Inferior parietal cortex (tissue), 1 donor: Measurements from ENCODE around the gene APOL6.

Source experiments
- DNase-seq: peaks from one replicate; pipeline ENCODE4 v3.0.0-alpha.2; 2016; ENCODE audit errors: extremely low spot score

The APOL6 gene, protein sequence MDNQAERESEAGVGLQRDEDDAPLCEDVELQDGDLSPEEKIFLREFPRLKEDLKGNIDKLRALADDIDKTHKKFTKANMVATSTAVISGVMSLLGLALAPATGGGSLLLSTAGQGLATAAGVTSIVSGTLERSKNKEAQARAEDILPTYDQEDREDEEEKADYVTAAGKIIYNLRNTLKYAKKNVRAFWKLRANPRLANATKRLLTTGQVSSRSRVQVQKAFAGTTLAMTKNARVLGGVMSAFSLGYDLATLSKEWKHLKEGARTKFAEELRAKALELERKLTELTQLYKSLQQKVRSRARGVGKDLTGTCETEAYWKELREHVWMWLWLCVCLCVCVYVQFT

GRCh38 chr22:35648066-35649025, at the start of gene APOL6:
Gene APOL6 (plus strand): TSS chr22:35648446. CDS start chr22:35656426, 7,980 bp downstream.
- peak; percentile 63 for DNase-seq

DNA sequence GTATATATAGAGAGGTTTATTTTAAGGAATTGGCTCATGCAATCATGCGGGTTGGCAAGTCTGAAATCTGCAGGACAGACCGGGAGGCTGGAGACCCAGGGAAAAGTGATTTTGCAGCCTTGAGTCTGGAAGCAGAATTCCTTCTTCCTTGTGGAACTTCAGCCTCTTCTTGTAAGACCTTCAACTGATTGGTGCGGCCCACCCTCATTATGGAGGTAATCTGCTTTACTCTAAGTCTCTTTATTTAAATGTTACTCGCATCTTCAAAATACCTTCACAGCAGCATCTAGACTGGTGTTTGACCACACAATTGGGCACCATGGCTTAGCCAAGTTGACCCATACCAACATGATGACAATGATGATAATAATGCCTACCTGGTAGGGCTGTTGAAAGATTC, 48.9 kb upstream of the APOL6 start:
- DNase-seq = no peak

DNA sequence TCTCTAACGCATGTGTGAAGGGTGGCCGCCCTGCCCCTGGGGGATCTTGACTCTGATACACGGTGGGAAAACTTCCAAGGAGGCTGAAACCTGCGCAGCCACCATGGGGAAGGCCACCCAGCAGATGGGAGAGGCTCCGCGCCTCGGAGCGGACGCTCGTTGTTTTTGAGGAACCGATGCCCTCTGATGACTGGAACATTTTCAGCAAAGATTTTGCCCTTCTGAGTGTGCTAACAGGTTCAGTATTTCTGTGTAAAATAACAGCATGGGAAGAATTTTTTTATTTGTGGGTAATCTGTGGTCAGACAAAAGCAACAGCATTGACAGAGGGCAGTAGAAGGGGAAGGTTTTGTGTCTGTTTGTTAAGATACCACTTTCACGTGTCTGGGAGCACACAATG, 47.8 kb upstream of the APOL6 start:
- no peak for DNase-seq

DNA sequence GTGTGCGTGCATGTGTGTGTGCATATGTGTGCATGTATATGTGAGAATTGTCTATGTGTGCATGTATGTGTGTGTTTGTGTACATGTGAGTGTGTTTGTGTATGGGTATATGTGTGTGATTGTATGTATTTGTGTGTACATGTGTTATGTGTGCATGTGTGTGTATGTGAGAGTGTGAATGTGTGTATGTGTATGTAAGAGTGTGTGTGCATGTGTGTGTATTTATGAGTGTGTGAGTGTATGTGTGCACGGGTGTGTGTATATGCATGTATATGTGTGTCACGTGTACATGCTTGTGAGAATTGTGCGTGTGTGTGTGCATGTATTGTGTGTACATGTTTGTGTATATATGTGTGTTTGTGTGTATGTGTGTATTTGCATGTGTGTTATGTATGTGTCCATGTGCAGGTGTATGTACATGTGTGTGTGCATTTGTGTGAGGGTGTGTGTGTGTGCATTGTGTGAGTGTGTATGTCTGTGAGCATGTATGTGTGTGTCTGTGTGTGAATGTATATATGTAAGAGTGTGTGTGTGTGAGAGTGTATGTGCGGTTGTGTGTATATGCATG, 47.1 kb upstream of the APOL6 start:
- no peak for DNase-seq

DNA sequence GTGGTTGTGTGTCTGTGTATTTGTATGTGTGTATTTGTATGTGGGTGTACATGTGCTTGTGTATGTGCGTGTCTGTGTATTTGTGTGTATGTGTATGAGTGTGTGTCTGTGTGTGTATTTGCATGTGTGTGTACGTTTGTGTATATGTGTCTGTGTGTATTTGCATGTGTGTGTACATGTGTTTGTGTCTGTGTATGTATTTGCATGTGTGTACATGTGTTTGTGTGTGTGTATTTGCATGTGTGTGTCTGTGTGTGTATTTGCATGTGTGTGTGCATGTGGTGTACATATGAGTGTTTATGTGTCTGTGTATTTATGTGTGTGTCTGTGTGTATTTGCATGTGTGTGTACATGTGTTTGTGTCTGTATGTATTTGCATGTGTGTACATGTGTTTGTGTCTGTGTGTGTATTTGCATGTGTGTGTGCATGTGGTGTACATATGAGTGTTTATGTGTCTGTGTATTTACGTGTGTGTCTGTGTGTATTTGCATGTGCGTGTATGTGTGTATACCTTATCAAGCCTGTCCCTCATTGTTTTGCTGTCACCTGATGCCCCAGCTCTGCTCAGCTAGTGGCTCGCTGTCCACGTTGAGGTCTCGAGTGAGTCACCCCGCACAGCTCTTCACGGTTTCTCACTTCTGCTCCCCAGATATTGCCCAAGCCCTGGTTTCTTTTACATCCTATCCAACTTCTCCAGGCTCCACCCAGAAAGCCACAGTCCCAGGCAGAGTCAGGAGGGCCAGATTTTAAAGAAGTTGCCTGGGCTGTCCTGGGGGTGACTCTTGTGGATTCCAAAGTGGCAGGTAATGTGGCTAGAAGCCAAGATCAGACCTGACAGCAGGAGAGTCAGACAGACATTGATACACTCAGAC, 46.3 kb upstream of the APOL6 start:
- no peak for DNase-seq

DNA sequence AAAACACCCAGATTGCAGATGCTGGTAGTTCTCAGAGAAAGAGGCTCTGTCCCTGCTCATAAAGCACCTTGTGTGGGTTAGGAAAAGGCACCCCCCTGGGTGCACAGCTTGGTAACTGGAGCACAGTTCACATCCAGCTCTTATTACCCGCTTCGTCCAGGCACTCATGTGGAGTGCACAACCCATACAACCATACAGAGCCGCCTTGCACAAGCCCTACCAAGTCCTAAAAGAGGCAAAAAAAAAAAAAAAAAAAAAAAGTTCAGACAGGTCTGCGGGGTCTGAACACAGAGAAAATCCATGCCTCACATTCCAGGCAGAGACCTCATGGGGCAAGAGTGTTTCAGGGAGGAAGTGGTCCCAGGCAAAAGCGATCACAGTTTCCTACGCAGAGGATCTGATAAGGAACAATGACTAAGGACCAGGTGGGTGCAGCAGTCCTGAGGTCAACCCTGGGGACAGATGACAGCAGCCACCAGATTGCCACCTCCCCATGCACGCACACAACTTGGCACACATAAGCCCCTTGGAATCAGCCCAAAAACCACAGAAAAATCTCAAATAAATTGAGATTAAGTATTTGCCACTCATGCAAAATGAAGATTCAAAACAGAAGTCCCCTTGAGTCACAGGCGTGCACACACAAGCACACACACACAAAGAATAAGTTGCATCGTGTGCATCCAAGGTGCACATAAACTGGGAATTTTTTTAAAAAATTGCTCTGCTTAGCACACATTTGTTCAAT, 43.5 kb upstream of the APOL6 start:
- DNase-seq = no peak

DNA sequence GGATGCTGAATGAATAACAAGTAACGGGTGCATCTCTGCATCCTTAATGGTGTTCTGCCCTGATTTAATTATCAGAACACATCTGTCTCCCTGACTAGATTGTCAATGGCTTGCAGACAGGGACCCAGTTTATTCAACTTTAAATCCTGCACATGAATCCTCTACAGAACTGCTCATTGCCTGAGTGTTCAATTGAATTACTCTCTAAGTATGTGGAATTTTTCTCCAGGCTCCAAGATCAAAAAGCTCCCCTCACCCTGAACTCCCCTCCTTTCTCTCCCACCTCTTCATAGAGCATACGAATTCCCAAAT, 42.9 kb upstream of the APOL6 start:
- DNase-seq = no peak

DNA sequence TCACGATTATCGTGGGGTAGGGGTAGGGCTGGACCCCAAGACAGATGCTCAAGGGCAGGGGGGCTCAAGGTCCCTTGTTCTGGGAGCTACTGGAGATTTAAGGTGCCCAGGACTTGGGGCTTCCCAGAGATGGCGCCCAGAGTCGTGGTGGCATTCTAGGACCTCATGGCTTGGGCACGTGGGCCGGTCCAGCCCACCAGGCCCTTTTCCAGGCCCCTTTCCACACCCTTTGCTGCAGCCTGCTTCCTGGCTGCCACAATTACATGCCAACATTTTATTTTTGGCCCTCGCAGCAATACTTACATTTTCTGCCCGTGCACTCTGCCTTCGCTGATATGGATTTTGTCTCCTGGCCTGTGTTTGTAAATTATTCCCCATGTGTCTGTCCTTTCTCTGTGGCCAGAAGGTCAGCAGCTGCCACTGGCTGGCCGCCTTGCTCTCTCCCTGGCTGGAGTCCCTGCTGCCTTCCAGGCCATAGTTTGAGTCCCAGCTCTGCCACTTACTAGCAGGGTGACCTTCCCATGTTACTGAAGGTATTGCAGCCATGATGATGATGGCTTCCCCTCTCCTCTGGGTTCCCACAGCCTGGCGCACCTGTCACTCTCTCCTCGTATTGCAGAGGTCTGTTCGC, 42.3 kb upstream of the APOL6 start:
- DNase-seq = no peak

- no peak for DNase-seq
These were observed 41.3 kb upstream of the APOL6 start for GRCh38 chr22:35606916-35607315.

DNA sequence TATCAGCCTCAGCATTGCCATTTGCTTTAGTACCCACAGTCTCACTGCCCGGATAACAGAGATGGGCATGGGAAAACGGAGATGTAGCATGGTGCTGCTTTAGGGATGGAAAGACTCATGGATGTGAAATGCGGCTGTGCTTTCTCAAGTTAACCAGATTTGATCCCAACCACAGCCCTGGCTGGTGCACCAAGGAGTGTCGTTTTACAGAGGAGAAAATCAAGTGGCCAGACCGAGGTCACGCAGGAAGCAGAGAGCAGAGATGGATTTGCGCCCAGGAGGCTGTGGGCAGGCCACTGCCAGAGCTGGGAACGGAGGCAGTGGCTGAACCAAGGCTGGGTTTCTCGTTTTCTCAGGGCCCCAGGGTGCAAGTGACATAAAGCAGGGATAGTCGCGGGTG, 40.2 kb upstream of the APOL6 start:
- DNase-seq = no peak

DNA sequence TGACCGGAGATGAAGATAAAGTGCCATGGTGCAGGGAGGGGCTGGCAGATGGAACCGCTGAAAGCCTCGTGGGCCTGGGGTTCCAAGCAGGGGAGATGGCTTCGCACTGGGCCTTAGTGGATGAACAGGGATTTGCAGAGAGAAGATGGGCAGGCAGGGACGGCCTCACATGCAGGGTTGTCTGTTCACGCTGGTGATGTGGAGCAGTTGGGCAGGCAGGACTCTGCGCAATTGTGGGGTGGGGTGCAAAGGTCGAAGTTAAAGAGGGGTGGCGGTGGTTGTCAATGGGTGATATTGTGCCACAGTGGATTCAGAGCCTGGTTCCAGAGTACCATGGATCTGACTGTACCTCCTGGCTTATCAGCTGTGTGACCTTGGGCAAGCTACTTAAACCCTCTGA, 39.0 kb upstream of the APOL6 start:
- DNase-seq = no peak

GRCh38 chr22:35609761-35610160, 38.5 kb upstream of the APOL6 start:
- no peak for DNase-seq

GRCh38 chr22:35610741-35611140, 37.5 kb upstream of the APOL6 start:
- no peak for DNase-seq

GRCh38 chr22:35611200-35611890, 36.9 kb upstream of the APOL6 start:
- DNase-seq = no peak

- no peak for DNase-seq
These were observed 36.2 kb upstream of the APOL6 start for GRCh38 chr22:35611891-35612576.

- no peak for DNase-seq
These were observed 35.3 kb upstream of the APOL6 start for GRCh38 chr22:35612903-35613302.

- no peak for DNase-seq
These were observed 33.8 kb upstream of the APOL6 start for GRCh38 chr22:35614404-35614803.

DNA sequence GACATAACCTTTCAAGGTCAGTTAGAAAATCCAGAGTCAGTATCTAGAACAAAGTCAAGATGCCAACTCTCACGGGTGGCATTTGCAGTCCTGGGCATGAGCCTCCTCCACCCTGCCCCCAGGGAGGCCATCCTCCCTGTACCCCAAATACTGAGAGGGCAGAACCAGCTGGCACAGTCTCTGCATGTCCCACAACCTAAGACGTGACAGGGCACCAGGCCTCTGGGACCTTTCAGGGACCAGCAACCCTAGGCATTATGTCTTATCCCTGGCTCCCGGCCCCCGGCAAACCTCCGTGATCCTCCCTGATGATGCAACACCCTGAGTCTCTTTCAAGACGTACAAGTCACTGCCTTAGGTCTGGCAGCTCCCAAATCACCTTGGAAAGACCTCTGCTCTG, 33.1 kb upstream of the APOL6 start:
- DNase-seq = no peak

- DNase-seq = no peak
These were observed 32.2 kb upstream of the APOL6 start for GRCh38 chr22:35616043-35616442.
